GM21619 (cell line): ENCODE data around the gene N4BP3.
A peak's percentile ranks its signal among the peaks of the same experiment; 100 is the strongest.
"Not testable (repeated sequence)": the region's sequence is repeated elsewhere in the genome, so short reads cannot be mapped to it uniquely, and the experiment has no call there.

Experiments
- ATAC-seq: cut with Tn5 transposase; IDR thresholded peaks from one replicate; pipeline ENCODE4 v1.9.1; 2021; ENCODE audit not compliant: unreplicated experiment

The N4BP3 gene

DNA sequence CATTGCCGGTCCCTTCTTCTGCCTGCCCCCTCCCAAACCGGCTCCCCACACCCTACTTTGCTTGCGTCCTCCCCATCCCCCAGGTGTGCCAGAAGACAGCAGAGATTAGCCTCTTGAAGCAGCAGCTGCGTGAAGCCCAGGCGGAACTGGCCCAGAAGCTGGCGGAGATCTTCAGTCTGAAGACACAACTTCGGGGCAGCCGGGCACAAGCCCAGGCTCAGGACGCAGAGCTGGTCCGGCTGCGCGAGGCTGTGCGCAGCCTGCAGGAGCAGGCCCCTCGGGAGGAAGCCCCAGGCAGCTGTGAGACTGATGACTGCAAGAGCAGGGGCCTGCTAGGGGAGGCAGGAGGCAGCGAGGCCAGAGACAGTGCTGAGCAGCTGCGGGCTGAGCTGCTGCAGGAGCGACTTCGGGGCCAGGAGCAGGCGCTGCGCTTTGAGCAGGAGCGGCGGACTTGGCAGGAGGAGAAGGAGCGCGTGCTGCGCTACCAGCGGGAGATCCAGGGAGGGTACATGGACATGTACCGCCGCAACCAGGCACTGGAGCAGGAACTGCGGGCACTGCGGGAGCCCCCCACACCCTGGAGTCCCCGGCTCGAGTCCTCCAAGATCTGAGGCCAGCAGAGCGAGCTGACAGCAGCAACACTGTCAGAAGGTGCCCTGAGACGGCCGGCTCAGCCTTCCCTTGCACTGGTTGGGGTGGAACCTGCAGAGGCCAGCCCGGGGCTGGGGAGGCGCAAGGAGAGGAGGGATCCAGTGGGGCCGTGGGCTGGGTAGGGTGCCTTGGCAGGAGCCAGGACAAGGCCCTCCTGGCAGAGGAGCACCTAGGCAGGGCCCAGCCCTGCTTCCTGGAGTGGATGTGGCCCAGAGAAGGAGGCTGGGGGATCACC lies 8.3 kb downstream of the N4BP3 start:
- no peak for ATAC-seq

DNA sequence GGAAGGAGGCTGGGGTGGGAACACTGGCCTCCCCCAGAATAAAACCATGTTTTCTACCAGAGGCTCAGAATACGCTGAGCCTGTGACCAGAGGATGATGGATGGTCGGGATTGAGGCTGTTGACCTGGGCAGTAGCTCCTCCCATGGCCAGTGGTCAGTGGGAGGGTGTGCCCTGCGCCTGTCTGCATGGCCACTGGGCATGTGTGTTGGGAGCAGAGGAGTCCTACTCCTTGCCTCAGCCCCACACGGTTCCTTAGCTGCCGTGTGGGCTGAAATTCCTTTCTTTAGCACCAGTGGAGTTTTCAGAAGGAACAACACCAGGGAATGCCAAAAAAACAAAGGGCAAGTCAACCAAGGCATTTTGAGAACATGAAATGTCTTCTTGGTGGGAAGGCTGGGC lies 9.0 kb downstream of the N4BP3 start:
- no peak for ATAC-seq

DNA sequence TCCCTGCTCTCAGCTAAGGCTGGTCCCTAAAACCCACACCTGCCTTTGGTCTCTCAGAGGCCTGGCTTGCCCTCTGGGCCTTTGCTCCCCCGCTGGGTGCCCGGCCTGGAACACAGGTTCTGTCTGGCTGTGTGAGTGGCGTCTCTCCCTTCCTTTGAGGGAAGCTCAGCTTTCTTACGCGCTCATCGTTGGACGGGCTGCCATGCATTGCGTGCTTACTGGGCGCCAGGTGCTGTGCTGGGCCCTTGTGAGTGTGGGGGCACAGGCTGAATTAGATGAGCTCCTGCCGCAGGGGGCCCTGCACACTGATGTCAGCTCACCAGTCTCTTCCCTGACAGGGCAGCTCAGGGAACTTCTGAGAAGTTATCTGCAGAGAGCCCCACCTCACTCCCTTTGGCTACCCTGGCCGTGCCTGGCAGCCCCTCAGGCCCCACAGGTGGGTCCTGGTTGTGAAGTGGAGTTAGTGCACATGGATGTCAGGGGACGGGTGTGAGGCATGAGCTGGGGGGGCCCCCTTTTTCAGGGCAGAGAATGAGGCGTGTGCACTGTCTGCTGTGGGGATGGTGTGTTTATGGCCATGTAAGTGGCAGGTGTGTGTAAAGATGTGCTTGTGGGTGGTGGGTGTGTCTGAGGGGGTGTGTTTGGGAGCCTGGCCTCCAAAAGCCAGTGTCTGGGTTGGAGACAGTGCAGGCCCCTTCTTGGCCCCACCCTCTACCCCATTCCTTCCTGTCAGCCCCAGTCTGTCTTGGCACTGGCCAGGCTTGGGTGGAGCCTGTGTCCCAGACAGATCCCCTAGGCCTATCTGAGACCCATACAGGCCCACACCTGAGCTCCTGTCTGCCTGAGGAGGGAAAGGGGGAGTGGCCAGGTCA lies 10.0 kb downstream of the N4BP3 start:
- ATAC-seq = no peak

DNA sequence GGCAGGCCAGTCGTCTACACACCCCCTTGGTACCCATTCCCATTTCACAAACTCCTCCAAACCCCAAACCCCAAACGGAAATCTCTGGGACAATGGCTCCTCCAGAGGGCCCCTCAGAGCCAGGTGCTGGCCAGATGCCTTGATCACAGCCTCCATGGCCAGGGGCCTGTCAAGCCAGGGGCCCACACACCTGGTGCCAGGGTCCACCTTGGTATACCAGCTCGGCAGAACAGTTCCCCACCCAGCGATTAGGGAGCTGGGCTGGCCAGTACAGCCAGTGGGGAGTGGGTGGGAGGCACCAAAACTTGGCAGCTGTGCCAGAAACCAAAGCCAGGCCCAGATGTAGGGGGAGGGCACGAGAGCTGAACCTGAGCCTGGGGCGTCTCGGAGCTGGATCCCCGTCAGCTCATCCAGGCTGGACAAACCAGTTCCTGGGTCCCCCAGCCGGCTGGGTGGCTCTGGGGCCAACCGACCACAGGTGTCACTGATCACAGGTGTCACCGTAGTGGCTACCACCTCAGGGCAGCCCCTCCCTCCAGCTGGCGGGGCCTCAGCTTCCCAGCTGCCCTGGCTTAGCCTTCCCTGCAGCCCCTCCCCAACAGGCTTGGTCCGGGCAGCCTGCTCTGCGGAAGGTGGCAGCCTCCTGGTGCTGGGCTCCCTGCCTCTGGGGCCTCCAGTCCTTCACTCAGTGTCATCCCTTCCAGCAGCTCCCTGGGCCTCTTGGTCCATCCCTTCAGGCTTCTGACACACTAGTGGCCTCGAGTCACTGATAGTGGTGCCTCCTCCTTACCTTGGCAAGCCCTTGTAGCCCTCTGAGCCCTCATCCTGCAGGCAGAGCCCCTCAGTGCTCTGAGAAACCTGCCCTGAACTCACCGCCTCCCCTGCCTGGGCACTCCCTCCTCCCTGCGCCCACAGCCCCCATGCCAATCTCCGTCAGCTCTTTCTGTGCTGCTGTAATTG lies 10.9 kb downstream of the N4BP3 start:
- no peak for ATAC-seq

DNA sequence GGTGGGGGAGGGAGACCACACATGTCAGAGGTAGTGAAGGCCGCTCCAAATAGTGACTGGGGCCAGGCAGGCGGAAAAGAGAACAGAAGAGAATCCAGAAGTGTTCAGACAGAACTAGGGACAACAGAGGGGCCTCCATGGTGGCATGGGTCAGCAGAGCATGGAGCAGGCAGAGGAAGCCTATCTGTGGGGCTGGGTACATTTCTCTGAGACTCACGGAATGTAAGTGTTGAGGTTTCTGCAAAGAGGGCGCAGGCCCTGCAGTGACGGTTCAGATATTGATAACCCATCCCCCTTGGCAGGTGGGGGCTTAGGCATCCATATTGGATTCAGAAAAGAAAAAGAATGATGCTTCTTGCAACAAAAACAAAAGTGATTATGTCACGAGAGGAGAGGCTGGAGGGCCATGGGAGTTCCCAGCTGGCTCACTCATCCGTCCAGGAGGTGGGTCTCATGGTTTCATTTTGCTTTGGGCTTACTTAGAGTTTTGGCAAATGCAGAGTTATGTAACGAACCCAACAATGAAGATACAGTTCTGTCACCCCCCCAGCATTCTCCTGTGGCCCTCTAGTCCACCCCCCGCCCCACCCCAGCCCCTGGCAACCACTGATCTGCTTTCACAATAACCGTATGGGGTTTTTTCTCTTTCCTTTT lies 12.0 kb downstream of the N4BP3 start:
- ATAC-seq = no peak

DNA sequence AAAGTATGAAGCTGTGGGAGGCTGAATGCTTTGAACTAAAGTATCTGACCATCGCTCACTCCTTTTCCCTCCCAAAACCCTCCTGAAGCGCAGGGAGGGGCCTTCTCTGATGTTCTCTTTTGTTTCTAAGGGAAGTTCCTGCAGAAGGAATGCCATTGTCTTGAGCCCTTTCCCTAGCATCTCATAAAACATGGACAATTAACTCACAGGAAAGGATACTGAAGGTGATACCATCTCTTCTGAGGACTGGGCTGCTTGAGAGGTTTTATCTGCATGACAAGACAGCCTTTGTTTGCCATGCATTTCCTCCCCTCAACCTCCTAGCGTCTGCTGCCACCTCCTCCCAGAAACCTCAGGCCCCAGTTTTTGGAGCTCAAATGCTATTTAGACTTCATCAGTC lies 13.2 kb downstream of the N4BP3 start:
- ATAC-seq = no peak

DNA sequence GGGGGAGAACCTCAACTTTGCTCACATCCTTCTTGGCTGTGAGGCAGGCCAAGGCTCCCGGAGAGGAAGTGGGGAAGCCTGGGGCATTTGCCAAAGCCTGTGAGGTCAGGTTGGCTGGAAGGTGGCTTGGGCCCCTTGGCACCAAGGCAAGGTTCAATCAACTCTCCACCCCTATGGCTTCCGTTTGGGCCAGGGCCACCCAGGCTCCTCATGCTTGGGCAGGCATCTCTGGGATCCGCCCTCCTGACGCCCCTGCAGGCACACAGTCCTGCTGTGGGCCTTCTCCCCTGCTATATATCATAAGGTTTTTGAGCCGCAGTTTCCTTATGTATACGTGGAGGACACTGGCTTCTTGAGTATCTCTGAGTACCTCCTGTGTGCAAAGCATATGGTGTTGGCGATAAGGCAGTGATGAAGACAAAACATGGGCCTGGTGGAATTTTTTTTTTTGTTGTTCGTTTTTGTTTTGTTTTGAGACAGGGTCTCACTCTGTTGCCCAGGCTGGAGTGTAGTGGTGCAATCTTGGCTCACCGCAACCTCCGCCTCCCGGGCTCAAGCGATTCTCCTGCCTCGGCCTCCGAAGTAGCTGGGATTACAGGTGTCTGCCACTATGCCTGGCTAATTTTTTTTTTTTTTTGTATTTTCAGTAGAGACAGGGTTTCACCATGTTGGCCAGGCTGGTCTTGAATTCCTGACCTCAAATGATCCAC lies 14.1 kb downstream of the N4BP3 start:
- ATAC-seq = not testable (repeated sequence)

DNA sequence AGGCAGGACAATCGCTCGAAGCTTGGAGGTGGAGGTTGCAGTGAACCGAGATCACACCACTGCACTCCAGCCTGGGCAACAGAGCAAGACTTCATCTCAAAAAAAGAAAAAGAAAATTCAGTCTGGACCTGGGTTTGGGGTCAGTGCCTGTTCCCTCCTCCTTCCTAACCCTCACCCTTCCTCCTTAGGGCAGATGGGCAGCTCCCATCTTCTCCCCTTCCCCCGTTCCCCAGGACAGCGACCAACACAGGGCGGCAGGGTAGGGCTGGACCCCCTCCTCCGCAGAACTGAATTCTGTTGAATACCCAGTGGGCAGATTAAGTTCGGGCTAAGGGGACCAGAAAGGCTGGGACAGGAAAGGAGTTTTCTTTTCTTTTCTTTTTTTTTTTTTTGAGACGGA lies 16.0 kb downstream of the N4BP3 start:
- ATAC-seq = no peak

DNA sequence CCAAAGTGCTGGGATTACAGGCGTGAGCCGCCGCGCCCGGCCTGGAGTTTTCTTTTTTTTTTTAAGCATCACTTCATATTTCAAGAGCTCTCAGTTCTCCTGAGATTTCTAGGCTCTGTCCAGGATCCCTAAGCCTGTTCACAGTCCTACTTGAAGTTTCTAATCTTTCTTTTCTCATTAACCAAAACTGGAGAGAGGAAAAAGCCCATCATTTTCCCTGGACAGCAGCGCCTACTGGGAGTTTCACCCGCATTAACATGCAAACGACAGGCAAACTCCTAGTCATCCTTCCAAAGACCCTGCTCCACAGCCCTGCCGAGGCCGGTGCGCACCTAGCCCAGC lies 16.9 kb downstream of the N4BP3 start:
- ATAC-seq = not testable (repeated sequence)

DNA sequence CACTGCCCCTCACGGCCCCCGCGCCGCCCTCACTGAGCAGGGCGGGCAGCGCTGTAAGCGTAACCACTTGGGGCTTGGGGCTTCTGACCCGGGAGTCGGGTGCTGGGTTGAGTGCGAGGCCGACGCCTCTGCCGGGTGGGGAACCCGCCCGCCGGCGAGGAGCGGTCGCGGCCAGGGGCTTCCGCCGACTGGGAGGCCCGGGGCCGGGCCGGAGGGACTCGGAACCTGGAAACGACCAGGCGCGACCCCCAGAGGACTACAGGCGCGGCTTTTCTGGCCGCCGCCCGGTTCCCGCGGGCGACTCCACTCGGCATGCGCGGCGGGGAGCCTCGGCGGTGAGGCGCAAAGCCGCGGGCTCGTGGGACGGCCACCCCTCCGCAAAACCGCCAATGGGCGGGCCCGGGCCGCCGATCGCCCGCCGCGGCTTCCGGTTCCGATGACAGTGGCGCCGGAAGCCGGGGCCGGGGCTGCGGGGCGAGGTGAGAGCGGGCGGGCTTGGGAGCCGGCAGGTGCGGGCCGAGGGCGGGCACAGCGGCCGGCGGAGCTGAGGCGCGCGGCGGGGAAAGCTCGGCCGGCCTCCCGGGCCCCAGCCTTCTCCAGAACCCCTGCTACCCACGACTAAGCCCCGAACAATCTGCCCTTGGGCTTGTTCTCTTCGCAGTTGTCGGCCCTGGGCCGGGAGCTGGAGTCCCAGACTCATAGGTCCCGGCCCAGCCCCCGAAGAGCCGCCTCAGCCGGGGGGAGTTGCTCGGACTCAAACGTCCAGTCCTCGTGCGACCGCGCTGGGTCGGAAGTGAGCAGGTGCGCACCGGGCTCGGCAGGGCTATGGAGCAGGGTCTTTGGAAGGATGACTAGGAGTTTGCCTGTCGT lies 17.5 kb downstream of the N4BP3 start, which contains the start of gene RMND5B:
Gene RMND5B, plus strand, starts transcription at position 439 of the 870 bp plus-strand sequence. CDS start 7,106 bp downstream, outside the sequence.
- ATAC-seq = peak; percentile 80

DNA sequence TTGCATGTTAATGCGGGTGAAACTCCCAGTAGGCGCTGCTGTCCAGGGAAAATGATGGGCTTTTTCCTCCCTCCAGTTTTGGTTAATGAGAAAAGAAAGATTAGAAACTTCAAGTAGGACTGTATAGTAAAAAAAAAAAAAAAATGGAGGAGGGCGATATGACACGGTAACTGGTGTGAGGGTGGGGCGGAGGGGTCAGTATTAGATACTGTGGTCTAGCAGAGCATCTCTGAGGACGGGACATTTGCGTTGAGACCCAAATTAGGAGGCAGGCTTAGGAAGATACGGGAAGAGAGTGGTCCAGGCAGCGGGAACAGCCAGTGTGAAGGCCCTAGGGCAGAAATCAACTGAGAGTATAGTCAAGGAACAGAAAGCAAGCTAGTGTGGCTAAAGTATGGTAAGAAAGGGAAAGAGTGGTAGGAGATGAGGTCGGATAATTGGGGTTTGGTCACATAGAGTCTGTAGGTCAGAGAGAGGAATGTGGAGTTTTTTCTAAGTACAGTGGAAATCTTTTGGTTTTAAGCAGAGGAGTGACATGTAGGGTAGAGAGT lies 18.2 kb downstream of the N4BP3 start:
- ATAC-seq = no peak

DNA sequence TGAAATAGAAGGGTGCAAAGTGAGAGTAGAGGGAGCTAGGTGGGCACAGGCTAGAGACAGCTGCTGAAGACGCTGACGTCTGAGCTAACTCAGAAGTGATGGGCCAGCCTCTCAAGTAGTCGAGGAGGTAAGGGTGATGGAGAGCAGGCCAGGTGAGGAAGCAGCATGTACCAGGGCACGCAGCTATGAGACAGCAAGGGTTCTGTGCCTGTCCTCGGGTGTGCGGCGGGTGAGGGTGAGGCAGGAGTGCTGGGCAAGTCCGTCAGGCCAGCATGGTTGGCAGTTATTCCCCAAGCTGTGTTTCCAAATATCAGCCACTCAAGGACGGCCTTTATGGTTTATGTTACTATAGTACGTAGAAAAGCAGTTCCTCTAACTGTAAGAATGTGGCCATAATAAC lies 23.7 kb downstream of the N4BP3 start:
- no peak for ATAC-seq

DNA sequence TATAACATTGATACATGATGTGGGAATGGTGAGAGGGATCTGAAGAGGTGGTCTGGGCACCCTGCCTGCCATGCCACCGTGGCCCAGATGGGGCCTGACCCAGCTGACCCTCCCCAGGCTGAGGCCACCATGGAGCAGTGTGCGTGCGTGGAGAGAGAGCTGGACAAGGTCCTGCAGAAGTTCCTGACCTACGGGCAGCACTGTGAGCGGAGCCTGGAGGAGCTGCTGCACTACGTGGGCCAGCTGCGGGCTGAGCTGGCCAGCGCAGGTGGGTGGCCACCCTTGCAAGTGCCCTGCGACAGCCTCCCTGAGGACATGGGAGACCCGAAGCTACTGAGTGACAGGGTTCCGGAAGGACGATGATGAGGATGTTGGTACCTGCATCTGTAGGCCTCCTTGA lies 24.7 kb downstream of the N4BP3 start:
- ATAC-seq = no peak

DNA sequence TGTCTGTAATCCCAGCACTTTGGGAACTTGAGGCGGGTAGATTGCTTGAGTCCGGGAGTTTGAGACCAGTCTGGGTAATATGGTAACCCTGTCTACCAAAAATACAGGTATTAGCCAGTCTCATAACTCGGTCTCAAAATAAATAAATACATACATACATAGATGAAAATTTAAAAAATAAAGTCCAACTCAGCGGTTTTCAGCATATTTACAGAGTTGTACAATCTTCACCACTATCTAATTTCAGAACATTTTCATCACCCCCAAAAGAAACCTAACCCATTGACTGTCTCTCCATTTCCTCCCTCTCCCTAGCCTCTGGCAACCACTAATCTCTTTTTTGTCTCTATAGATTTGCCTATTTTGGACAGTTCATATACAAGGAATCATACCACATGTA lies 28.2 kb downstream of the N4BP3 start:
- no peak for ATAC-seq

DNA sequence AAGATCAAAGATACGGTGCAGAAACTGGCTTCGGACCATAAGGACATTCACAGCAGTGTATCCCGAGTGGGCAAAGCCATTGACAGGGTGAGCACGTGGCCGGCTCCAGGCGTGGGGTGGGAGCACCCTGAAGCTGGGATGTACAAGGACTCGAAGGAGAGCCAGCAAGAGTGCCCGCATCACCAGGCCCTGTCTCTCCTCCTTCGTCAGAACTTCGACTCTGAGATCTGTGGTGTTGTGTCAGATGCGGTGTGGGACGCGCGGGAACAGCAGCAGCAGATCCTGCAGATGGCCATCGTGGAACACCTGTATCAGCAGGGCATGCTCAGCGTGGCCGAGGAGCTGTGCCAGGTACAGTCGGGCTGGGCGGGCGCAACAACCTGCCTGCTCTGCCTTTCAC lies 29.3 kb downstream of the N4BP3 start:
- no peak for ATAC-seq

DNA sequence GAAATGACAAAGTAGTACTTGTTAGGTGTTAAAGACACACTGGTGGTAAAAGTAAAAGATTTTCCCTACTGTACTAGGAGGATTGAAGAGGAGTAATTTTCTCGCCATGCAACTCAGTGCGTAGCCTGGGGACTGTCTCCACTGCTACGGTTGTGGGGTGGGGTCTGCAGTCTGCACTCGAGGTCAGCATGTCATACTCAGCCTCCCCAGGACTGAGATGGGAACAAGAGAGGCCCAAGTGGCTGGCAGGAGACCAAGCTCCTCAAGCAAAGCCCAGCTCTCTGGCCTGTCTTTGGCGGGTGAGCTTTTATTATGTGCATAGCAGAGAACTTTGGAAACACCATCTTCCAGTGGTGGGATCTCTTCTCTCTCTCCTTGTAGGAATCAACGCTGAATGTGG lies 29.9 kb downstream of the N4BP3 start:
- ATAC-seq = no peak

DNA sequence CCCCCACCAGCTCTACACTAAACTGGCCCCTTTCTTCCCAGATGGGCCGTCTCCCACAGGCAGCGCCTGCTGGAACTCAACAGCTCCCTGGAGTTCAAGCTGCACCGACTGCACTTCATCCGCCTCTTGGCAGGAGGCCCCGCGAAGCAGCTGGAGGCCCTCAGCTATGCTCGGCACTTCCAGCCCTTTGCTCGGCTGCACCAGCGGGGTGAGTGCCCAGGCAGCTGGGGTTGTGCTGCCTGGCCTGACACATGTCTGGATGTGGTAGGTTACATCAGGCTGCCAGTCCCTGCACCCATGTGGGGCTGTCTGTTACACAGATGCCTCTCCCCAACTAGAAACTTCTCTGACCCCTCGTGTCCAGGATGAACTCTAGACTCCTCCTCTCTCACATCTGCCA lies 30.6 kb downstream of the N4BP3 start:
- no peak for ATAC-seq

DNA sequence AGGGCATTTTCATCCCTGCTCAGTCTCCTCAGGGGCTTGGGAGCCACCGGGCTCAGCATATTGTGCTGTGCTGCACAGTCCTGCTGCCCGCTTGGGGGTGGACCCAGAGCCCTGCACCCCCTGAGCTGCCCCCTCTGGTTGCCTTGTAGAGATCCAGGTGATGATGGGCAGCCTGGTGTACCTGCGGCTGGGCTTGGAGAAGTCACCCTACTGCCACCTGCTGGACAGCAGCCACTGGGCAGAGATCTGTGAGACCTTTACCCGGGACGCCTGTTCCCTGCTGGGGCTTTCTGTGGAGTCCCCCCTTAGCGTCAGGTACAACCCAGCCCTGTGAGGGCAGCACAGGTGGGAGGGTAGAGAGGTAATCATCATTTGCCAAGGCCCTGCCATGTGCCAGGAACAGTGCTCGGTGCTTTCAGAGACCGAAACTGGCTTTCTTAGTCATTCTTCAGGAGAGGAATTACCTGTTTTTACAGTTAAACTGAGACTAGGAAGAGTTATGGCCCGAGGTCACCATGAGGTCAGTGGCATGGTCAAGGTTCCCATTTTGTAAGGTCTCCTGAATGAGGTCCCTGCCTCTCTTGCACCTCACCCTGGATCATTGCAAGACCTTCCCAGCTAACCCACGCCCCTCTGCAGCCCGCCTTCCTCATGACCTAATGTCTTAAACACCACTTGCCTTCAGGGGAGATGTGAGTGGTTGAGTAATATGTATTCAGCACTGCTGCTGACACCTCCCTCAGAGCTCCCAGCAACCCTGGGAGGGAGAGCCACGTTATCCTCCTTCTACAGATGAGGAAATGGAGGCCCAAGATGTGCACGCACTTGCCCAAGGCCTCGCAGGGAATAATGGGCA lies 32.9 kb downstream of the N4BP3 start:
- ATAC-seq = peak; percentile 60
